GM12891 (cell line): ENCODE measurements around the gene PICALM.

ENCODE experiments used
- POLR2A ChIP-seq: IDR thresholded peaks from 2 replicates; pipeline ENCODE4 v1.6.1; 2011; ENCODE audit warnings: low read depth, low read length, control low read depth
- POLR2AphosphoS5 ChIP-seq: IDR thresholded peaks from 2 replicates; pipeline ENCODE4 v1.6.1; 2011; ENCODE audit warnings: low read depth, low read length, control low read depth
- TAF1 ChIP-seq: IDR thresholded peaks from 2 replicates; pipeline ENCODE4 v1.6.1; 2011; ENCODE audit warnings: low read depth, low read length, control low read depth

- TF ChIP-seq POLR2A (no peak), TAF1 (no peak), POLR2AphosphoS5 (no peak)
These were observed 107.8 kb downstream of the PICALM start for GRCh38 chr11:85961130-85961529.
